Lung (tissue), 12 donors: ENCODE results near the gene OSBPL2. TPM values are rescaled to one million over a fixed set of nuclear protein-coding genes. Genes with fewer than 3 reads are reported as not detected.

ENCODE experiments used
- ATAC-seq: fragments of 200-7000 bp; cut with Tn5 transposase; one replicate; pipeline ENCODE4 v1.9.1; 2020; ENCODE audit warnings: moderate number of reproducible peaks; ENCODE audit not compliant: insufficient read depth, low FRiP score
- DNase-seq, 3 donors: peaks; one replicate each; pipeline ENCODE4 v3.0.0-alpha.2; 2013 to 2017
- H3K27ac ChIP-seq, 2 donors: one replicate each; pipeline ENCODE4 v1.5.1; 2013; ENCODE audit warnings: mild to moderate bottlenecking in 2 of 2, moderate library complexity in 2 of 2, control low read depth in 1 of 2, inconsistent platforms in 1 of 2, low read depth in 1 of 2, low read length in 1 of 2
- H3K27me3 ChIP-seq, 3 donors: one replicate each; pipeline ENCODE4 v1.5.1; 2013; ENCODE audit warnings: low read length in 2 of 3; ENCODE audit not compliant: control insufficient read depth in 3 of 3, insufficient read depth in 3 of 3
- H3K36me3 ChIP-seq, 4 donors: one replicate each; pipeline ENCODE4 v1.5.1; 2013; ENCODE audit warnings: low read length in 4 of 4, mild to moderate bottlenecking in 1 of 4, moderate library complexity in 1 of 4; ENCODE audit not compliant: control insufficient read depth in 4 of 4, insufficient read depth in 4 of 4
- H3K4me1 ChIP-seq, 5 donors: one replicate each; pipeline ENCODE4 v1.5.1; 2013; ENCODE audit warnings: low read length in 5 of 5, mild to moderate bottlenecking in 2 of 5, moderate library complexity in 1 of 5; ENCODE audit not compliant: control insufficient read depth in 5 of 5, insufficient read depth in 5 of 5
- H3K4me3 ChIP-seq: one replicate; pipeline ENCODE4 v1.5.1; 2013; ENCODE audit warnings: mild to moderate bottlenecking, control low read depth, moderate library complexity
- H3K9ac ChIP-seq, 2 donors: one replicate each; pipeline ENCODE4 v1.5.1; 2013; ENCODE audit warnings: low read length in 2 of 2, control low read depth in 1 of 2; ENCODE audit not compliant: insufficient read depth in 1 of 2
- H3K9me3 ChIP-seq, 4 donors: one replicate each; pipeline ENCODE4 v1.5.1; 2013; ENCODE audit warnings: low read length in 3 of 4, mild to moderate bottlenecking in 1 of 4, moderate library complexity in 1 of 4; ENCODE audit not compliant: control insufficient read depth in 4 of 4, insufficient read depth in 3 of 4
- CTCF ChIP-seq: IDR thresholded peaks from 2 replicates; pipeline ENCODE4 v1.5.1; 2012; ENCODE audit warnings: mild to moderate bottlenecking; ENCODE audit errors: control extremely low read depth, extremely low read depth
- WGBS, 2 donors: extraction: QIAGEN DNeasy Blood & Tissue Kit; methylation state at CpG; one replicate each; pipeline ENCODE4 v1.1.7; 2013; 5-methylcytosine and 5-hydroxymethylcytosine counted together
- polyA plus RNA-seq, 2 donors: library from polyadenylated mRNA; stranded (reverse); fragments of 200-250 nt; gene quantifications; one replicate each; pipeline ENCODE4 v1.2.1, GENCODE V29; 2013
- total RNA-seq, 2 donors: library from RNA; depleted of rRNA in 1 of 2; stranded (reverse); fragments of >200 nt in 1 of 2; gene quantifications; one replicate each; pipeline ENCODE4 v1.2.1, GENCODE V29; 2014 to 2021
- donor health status: control.
- donor health status: control.
- donor health status: Bipolar disorder and iron deficiency.
- donor health status: healthy.
- donor health status: DM: yes; HTN: yes; CAD: no.

Gene OSBPL2
- total and polyA plus RNA-seq, 4 donors: 13.2 to 48.0 (median 27.7) TPM

- DNase-seq (no peak), ATAC-seq (no peak)
- WGBS, 2 donors: 68 to 73% methylated on average over 21 to 26 of the region's 26 CpGs
- H3K9me3 ChIP-seq: peaks cover 0 to 5% (median 0%) of the 10 kb centered on the region in 4 donors
- peaks cover 0 to 10% (median 0%) of the 10 kb centered on the region in 5 donors for H3K4me1 ChIP-seq
- peaks cover 5 to 55% (median 20%) of the 10 kb centered on the region in 3 donors for H3K27me3 ChIP-seq
- no peaks in the 10 kb centered on the region for H3K36me3 ChIP-seq
- no peak overlapping the region for H3K9ac ChIP-seq
- no peak overlapping the region for H3K4me3 ChIP-seq
- H3K27ac ChIP-seq: no peak overlapping the region
- TF ChIP-seq CTCF: no peak
Observed at GRCh38 chr20:62216636-62217566, 21.4 kb upstream of the OSBPL2 start.

- Histone ChIP-seq H3K9ac (no peak overlapping the region), H3K4me1 (peaks cover 0 to 10% (median 0%) of the 10 kb centered on the region in 5 donors), H3K27ac (no peak overlapping the region), H3K9me3 (peaks cover 0 to 5% (median 0%) of the 10 kb centered on the region in 4 donors), H3K4me3 (no peak overlapping the region), H3K36me3 (no peaks in the 10 kb centered on the region), H3K27me3 (peaks cover 9 to 67% (median 24%) of the 10 kb centered on the region in 3 donors)
- WGBS, 2 donors: 58 to 65% methylated on average over 38 of the region's 38 CpGs
- ATAC-seq: no peak
- TF ChIP-seq CTCF: no peak
- no peak for DNase-seq
Observed at GRCh38 chr20:62217913-62218773, 20.2 kb upstream of the OSBPL2 start.

DNA sequence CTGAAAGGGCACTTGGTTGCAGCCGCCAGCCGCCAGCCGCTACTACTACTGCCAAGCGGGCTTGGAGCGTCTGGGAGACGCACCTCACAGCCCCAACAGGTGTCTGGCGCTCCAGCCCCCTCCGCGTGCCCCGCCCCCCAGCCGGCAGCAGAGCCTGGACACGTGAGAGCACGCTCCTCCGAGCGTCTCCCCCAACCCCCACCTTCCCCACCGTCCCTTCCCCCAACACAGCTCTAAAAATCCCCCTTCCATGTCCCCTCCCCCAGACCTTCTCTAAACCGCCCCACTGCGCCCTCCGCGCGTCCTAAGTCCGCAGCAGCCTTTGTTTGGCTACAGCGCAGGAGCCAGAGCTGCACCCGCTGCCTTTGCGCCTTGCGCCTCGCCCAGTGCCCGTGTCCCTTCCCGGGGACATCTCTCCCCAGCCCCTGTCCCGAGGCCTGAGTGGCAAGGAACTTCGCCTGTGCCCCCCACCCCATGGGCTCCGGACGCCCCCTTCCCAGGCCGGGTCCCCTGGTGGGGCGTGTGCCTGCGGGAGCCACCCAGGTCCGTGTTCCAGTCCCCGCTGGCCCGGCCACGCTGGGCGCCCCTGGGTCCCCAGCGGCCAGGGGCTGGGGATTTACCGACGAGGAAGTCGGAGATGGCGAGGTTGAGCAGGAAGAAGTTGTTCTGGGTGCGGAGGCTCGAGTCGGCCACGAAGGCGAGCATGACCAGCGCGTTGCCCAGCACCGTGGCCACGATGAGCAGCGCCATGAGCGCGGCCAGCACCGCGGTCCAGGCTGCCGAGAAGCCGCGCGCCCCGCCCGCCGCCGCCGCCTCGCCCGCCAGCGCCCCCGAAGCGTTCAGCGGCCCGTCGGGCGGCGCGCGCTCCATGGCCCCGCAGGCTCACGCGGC is 19.0 kb upstream of the OSBPL2 start:
- no peak overlapping the region for H3K4me3 ChIP-seq
- peaks cover 14 to 66% (median 24%) of the 10 kb centered on the region in 3 donors for H3K27me3 ChIP-seq
- H3K9me3 ChIP-seq: peaks cover 0 to 5% (median 0%) of the 10 kb centered on the region in 4 donors
- ATAC-seq: no peak
- H3K9ac ChIP-seq: no peak overlapping the region
- H3K27ac ChIP-seq: no peak overlapping the region
- DNase-seq: no peak
- no peaks in the 10 kb centered on the region for H3K36me3 ChIP-seq
- TF ChIP-seq CTCF: no peak
- 2 to 3% methylated on average over 63 to 84 of the region's 84 CpGs for WGBS, 2 donors
- H3K4me1 ChIP-seq: peaks cover 0 to 10% (median 0%) of the 10 kb centered on the region in 5 donors
